GM18502 (cell line): Measurements from ENCODE around the gene PDIA4.
A peak's percentile ranks its signal among the peaks of the same experiment; 100 is the strongest.
"Not testable (repeated sequence)": the region's sequence is repeated elsewhere in the genome, so short reads cannot be mapped to it uniquely, and the experiment has no call there.

Experiments used
- ATAC-seq: cut with Tn5 transposase; IDR thresholded peaks from one replicate; pipeline ENCODE4 v1.9.1; 2021; ENCODE audit warnings: mild to moderate bottlenecking; ENCODE audit not compliant: unreplicated experiment, poor library complexity

The PDIA4 gene

DNA sequence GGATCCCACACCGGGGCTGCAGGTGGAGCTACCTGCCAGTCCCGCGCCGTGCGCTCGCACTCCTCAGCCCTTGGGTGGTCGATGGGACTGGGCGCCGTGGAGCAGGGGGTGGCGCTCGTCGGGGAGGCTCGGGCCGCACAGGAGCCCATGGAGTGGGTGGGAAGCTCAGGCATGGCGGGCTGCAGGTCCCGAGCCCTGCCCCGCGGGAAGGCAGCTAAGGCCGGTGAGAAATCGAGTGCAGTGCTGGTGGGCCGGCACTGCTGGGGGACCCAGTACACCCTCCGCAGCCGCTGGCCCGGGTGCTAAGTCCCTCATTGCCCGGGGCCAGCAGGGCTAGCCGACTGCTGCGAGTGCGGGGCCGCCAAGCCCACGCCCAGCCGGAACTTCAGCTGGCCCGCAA, 10.3 kb upstream of the PDIA4 start:
- ATAC-seq = not testable (repeated sequence)

DNA sequence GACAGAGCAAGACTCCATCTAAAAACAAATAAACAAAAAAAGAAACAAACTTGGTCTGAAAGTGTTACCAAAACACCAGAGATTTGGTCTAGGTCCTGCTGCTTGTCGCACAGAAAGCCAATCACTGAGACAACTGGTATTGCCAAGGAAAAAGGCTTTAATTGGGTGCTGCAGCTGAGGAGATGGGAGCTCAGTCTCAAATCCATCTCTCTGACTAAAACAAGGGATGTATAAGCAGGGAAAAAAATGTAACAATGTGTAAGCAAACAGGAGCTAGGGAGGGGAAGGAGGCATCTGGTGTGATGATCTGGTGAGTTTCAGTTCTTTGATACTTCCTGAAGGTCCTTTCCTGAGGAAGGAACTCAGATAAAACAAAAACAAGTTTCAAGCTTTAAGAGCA, 8.4 kb upstream of the PDIA4 start:
- no peak for ATAC-seq

GRCh38 chr7:149031353-149031910, 3.1 kb upstream of the PDIA4 start:
- no peak for ATAC-seq

DNA sequence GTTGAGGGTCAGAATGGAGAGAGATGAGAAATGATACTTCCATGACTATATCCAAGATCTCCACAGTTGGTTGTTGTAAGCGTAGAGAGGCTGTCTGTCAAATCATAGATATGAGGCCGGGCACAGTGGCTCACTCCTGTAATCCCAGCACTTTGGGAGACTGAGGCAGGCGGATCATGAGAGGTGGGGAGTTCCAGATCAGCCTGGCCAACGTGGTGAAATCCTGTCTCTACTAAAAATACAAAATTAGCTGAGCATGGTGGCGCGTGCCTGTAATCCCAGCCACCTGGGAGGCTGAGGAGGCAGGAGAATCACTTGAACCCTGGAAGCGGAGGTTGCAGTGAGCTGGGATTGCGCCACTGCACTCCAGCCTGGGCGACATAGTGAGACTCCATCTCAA, 2.1 kb upstream of the PDIA4 start:
- not testable (repeated sequence) for ATAC-seq

- ATAC-seq = no peak
Measured at GRCh38 chr7:149027611-149028345, 527 bp downstream of the PDIA4 start.

GRCh38 chr7:149027055-149027454, 1.2 kb downstream of the PDIA4 start:
- ATAC-seq = no peak

DNA sequence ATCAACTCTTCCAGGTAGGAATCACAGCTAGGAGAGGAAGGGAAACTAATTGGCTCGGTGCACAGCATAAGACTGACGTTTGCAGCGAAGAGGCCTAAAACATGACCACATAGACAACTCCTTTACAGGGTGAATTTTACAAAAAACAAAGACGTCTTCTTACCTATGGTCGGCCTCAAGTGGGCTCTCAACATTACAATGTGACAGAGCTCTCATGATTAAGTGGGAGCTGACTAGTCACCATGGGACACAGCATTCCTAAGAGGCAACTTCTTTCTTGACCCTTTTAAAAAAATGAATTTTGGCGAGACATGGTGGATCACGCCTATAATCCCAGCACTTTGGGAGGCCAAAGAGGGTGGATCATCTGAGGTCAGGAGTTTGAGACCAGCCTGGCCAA, 4.6 kb downstream of the PDIA4 start:
- no peak for ATAC-seq

DNA sequence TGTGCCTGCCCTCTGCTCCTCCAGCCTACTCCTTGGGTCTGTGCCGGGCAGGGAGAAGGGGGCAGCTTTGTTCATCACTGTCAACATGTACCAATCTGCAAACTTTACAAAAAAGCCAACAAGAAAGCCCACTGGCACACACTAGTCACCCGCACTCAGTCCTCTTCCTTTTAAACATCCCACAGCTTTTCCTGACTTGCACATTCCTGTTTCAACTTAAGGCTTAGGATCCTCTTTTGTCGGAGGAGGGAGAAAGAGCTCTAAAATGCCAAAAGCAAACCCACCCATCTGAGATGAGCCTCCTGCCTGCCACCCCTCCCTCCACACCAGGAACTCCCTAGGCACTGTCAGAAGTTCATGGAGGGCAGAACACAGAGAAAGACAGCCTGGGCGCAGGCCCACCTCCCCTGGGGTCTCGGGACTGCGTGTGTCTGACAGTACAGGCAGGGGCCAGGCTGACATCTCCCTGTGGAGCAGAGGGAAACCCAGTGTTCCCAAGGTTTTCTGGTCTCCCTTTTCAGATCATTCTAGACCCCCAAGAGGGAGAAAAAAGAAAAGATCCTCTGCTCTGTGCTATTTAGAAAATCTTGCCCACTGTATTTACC, 5.4 kb downstream of the PDIA4 start:
- no peak for ATAC-seq

DNA sequence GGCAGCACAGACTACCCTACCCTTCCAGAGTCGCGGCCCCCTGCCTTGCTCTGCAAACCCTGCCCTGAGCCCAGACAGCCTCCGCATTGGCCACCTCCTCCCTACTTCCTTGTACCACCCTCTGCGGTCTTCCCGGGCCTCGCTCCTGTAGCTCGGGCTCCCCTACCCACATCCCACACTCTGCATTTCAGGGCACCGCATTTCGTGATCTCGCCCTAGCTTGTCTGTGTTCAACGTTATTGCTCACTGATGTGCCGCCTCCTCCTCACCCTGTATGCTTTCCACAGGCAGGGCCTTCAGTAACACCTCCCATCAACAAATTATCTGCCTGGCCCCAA, 6.6 kb downstream of the PDIA4 start:
- no peak for ATAC-seq

DNA sequence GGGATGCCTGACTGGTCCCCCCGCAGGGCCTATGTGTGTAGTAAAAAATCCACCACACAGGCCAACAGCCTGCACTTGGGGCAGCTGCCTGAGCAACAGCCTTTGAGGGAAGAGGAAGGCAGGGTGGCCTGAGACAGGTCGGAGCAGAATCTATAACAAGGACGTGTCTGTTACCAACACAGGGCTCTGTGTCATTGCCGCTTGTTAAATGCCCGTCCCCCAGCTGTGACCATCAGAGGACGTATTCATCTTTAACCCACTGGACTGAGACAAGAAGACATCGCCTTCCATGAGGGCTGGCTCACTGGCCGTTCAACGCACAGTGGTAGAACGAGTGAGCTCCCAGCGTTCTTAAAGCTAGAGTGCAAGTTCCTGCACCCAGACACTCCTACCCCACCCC, 7.8 kb downstream of the PDIA4 start:
- ATAC-seq = no peak

GRCh38 chr7:149016876-149017275, 11.4 kb downstream of the PDIA4 start:
- no peak for ATAC-seq

GRCh38 chr7:149014309-149014708, 14.0 kb downstream of the PDIA4 start:
- no peak for ATAC-seq

- ATAC-seq = no peak
Measured at GRCh38 chr7:149013876-149014275, 14.4 kb downstream of the PDIA4 start.

- ATAC-seq = not testable (repeated sequence)
Measured at GRCh38 chr7:149012730-149013129, 15.6 kb downstream of the PDIA4 start.

DNA sequence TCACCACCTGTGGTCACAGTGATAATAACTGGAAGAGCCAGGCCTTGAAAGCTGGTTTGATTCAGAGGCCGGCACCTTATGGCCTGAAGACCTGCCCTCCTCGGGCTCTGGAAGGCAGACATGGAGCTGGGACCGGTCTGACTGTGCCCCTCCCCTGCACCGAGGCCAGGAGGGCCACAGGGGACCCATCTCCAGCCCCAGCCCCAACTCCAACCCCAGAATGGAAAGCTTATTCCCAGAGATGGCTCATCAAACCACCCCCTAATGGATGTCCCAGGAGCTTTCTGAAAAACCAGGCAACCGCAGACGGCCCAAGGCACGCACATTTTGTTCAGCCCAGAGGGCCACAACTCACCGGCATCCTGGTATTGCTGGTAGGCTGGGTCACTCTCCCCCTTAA, 16.8 kb downstream of the PDIA4 start:
- ATAC-seq = no peak

DNA sequence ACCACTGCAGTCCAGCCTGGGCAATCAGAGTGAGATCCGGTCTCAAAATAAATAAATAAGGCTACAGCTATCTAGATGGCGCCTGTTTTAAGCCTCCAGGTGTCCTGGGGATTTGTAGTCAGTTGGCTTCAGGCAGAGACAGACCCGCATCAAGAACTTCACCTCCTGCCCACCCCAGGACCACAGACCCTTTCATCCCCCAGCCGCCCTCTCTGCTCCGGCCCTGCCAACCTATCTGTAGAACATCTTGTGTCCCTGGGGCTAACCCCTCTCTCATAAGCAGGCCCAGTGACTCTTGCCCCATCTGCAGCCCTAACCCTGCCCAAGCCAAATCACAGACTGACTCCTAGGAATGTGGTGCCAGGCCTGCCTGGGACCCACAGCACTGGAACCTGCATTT, 17.9 kb downstream of the PDIA4 start:
- ATAC-seq = no peak

- no peak for ATAC-seq
Measured at GRCh38 chr7:149009527-149009926, 18.8 kb downstream of the PDIA4 start.

- no peak for ATAC-seq
Measured at GRCh38 chr7:149007611-149008010, 20.7 kb downstream of the PDIA4 start.

- no peak for ATAC-seq
Measured at GRCh38 chr7:149007146-149007545, 21.2 kb downstream of the PDIA4 start.

DNA sequence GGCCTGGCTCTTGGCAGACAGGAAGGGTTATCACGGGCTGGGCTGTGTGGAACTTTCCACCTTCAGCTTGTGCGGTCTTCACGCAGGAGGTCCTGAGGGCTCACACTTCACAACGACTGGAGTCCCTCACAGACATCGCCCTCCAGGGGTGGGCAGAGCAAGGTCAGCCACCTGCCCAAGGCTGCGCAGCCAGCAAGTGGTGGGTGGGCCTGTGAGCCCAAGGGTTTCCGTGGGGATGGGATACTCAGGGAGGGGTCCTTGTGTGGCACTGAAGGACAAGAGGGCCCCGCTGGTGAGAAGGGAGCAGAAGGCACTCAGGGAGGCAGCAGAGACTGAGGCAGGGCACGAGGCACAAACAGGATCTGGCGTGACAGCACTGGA, 22.0 kb downstream of the PDIA4 start:
- no peak for ATAC-seq

DNA sequence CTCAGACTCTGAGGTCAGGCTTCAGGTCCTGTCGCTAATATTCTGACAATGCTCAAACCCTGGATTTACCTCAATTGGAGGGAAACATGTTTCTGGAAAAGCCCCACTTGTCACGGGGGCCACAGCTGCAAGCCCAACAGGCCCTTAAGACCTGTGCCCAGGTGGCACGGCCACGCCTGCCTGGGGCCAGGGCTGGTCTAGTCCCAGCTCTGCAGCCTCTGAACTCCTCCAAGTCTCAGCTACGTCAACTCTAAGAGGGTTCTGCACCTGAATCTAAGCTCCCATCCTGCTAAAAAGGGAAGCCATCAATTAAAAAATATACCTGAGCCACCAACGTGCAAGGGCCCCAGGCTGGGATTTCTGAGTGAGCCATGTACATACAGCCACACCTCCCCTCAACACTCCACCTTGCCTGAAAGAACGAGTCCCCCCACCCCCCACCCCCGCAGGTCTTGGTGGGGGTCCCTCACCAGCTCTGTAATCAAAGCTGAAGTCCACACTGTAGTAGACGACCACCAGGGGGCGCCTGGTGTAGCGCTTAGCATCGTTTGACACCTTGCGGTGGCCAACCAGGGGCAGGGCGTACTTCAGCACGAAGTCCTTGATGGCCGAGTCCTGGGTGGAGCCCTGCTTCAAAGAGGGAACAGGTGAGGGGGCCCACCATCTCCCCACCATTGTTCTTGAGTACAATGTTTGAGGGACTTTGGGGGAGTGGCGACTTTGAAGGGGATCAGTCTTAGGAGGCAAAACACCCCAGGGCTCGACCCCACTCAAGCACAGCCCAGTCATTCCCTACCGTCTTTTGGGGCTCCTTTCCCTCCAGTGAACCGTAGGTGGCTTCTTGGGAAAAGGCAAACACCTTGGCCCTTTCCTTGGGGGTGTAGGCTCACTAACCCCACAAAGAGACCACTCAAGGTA, 22.6 kb downstream of the PDIA4 start:
- peak; percentile 80 for ATAC-seq
